GM21526 (cell line): ENCODE data around the gene MUC3A.
"Not testable (repeated sequence)": the region's sequence is repeated elsewhere in the genome, so short reads cannot be mapped to it uniquely, and the experiment has no call there.

Experiments used
- ATAC-seq: cut with Tn5 transposase; IDR thresholded peaks from one replicate; pipeline ENCODE4 v1.9.1; 2021; ENCODE audit warnings: moderate library complexity; ENCODE audit not compliant: unreplicated experiment, low FRiP score

The MUC3A gene

GRCh38 chr7:100949227-100949932, at the start of gene MUC3A:
Gene MUC3A (plus strand): TSS chr7:100949534. CDS start chr7:100949625, 91 bp downstream.
- no peak for ATAC-seq

GRCh38 chr7:100900978-100901377, 48.4 kb upstream of the MUC3A start:
- ATAC-seq: no peak

- no peak for ATAC-seq
Measured at GRCh38 chr7:100901921-100902332, 47.4 kb upstream of the MUC3A start.

- ATAC-seq: no peak
Measured at GRCh38 chr7:100902638-100903037, 46.7 kb upstream of the MUC3A start.

- no peak for ATAC-seq
Measured at GRCh38 chr7:100908512-100908911, 40.8 kb upstream of the MUC3A start.

- not testable (repeated sequence) for ATAC-seq
Measured at GRCh38 chr7:100910443-100910842, 38.9 kb upstream of the MUC3A start.

- no peak for ATAC-seq
Measured at GRCh38 chr7:100911484-100911883, 37.9 kb upstream of the MUC3A start.

- ATAC-seq: no peak
Measured at GRCh38 chr7:100914208-100914878, 35.0 kb upstream of the MUC3A start.

GRCh38 chr7:100914879-100915447, 34.4 kb upstream of the MUC3A start:
- ATAC-seq: no peak

GRCh38 chr7:100919335-100919734, 30.0 kb upstream of the MUC3A start:
- ATAC-seq: not testable (repeated sequence)

- not testable (repeated sequence) for ATAC-seq
Measured at GRCh38 chr7:100919779-100920437, 29.4 kb upstream of the MUC3A start.

GRCh38 chr7:100921039-100921438, 28.3 kb upstream of the MUC3A start:
- no peak for ATAC-seq

- ATAC-seq: not testable (repeated sequence)
Measured at GRCh38 chr7:100923616-100924015, 25.7 kb upstream of the MUC3A start.

GRCh38 chr7:100929808-100930174, 19.5 kb upstream of the MUC3A start:
- no peak for ATAC-seq

GRCh38 chr7:100933734-100934133, 15.6 kb upstream of the MUC3A start:
- ATAC-seq: no peak

GRCh38 chr7:100935381-100935780, 14.0 kb upstream of the MUC3A start:
- not testable (repeated sequence) for ATAC-seq

GRCh38 chr7:100936167-100936566, 13.2 kb upstream of the MUC3A start:
- ATAC-seq: not testable (repeated sequence)

- ATAC-seq: no peak
Measured at GRCh38 chr7:100942045-100942774, 7.1 kb upstream of the MUC3A start.

- ATAC-seq: no peak
Measured at GRCh38 chr7:100943693-100944092, 5.6 kb upstream of the MUC3A start.

- no peak for ATAC-seq
Measured at GRCh38 chr7:100944138-100944537, 5.2 kb upstream of the MUC3A start.

GRCh38 chr7:100946111-100946510, 3.2 kb upstream of the MUC3A start:
- no peak for ATAC-seq
